HG03139 (cell line): ENCODE measurements around the gene DENND1B.
A peak's percentile ranks its signal among the peaks of the same experiment; 100 is the strongest.
"Not testable (repeated sequence)": the region's sequence is repeated elsewhere in the genome, so short reads cannot be mapped to it uniquely, and the experiment has no call there.

Experiments
- ATAC-seq: cut with Tn5 transposase; IDR thresholded peaks from one replicate; pipeline ENCODE4 v1.9.1; 2021; ENCODE audit not compliant: unreplicated experiment

DENND1B gene

GRCh38 chr1:197786280-197786679, 11.0 kb upstream of the DENND1B start:
- no peak for ATAC-seq

- no peak for ATAC-seq
Observed at GRCh38 chr1:197783510-197783948, 8.2 kb upstream of the DENND1B start.

GRCh38 chr1:197782722-197783360, 7.6 kb upstream of the DENND1B start:
- no peak for ATAC-seq

- no peak for ATAC-seq
Observed at GRCh38 chr1:197781968-197782721, 6.9 kb upstream of the DENND1B start.

- ATAC-seq: no peak
Observed at GRCh38 chr1:197779921-197780320, 4.6 kb upstream of the DENND1B start.

GRCh38 chr1:197778366-197778945, 3.2 kb upstream of the DENND1B start:
- ATAC-seq: no peak

- ATAC-seq: no peak
Observed at GRCh38 chr1:197776351-197777105, 1.2 kb upstream of the DENND1B start.

GRCh38 chr1:197774466-197775281, 606 bp downstream of the DENND1B start:
- ATAC-seq: peak; percentile 25

- no peak for ATAC-seq
Observed at GRCh38 chr1:197773856-197774255, 1.4 kb downstream of the DENND1B start.

GRCh38 chr1:197771904-197772556, 3.2 kb downstream of the DENND1B start:
- no peak for ATAC-seq

- ATAC-seq: no peak
Observed at GRCh38 chr1:197771386-197771785, 3.9 kb downstream of the DENND1B start.

GRCh38 chr1:197770243-197770642, 5.0 kb downstream of the DENND1B start:
- ATAC-seq: no peak

- ATAC-seq: no peak
Observed at GRCh38 chr1:197769287-197769686, 6.0 kb downstream of the DENND1B start.

GRCh38 chr1:197768014-197768805, 7.1 kb downstream of the DENND1B start:
- no peak for ATAC-seq

GRCh38 chr1:197763769-197764168, 11.5 kb downstream of the DENND1B start:
- no peak for ATAC-seq

GRCh38 chr1:197763307-197763706, 12.0 kb downstream of the DENND1B start:
- ATAC-seq: no peak

- ATAC-seq: no peak
Observed at GRCh38 chr1:197761654-197762053, 13.6 kb downstream of the DENND1B start.

- not testable (repeated sequence) for ATAC-seq
Observed at GRCh38 chr1:197755553-197755952, 19.7 kb downstream of the DENND1B start.

GRCh38 chr1:197752652-197753164, 22.6 kb downstream of the DENND1B start:
- not testable (repeated sequence) for ATAC-seq
